T-helper 2 cell (primary cell): ENCODE measurements around the gene PCBP3.

Experiments
- DNase-seq, 5 experiments: peaks; one replicate each; pipeline versions ENCODE4 v3.0.0 to v3.0.0-alpha.2; 2012 to 2022

PCBP3 gene

GRCh38 chr21:45816794-45817193 is 173.3 kb downstream of the PCBP3 start:
- DNase-seq: no peak

- no peak for DNase-seq
Measured at GRCh38 chr21:45817345-45817744, 173.8 kb downstream of the PCBP3 start.

GRCh38 chr21:45818276-45818903 is 174.9 kb downstream of the PCBP3 start:
- peak in 1 of 5 experiments; percentile 94 for DNase-seq

GRCh38 chr21:45818904-45819285 is 175.4 kb downstream of the PCBP3 start:
- DNase-seq: peak in 2 of 5 experiments; percentile 74 to 96

- no peak for DNase-seq
Measured at GRCh38 chr21:45819478-45820170, 176.1 kb downstream of the PCBP3 start.

- DNase-seq: peak; percentile 40 to 81 (median 71)
Measured at GRCh38 chr21:45820171-45821091, 176.9 kb downstream of the PCBP3 start.

GRCh38 chr21:45821315-45821962 is 177.9 kb downstream of the PCBP3 start:
- DNase-seq: peak in 1 of 5 experiments; percentile 17

- DNase-seq: no peak
Measured at GRCh38 chr21:45821998-45822397, 178.5 kb downstream of the PCBP3 start.

- no peak for DNase-seq
Measured at GRCh38 chr21:45822429-45823099, 179.0 kb downstream of the PCBP3 start.

- DNase-seq: no peak
Measured at GRCh38 chr21:45823100-45823681, 179.7 kb downstream of the PCBP3 start.

GRCh38 chr21:45824546-45825215 is 181.2 kb downstream of the PCBP3 start:
- no peak for DNase-seq

- no peak for DNase-seq
Measured at GRCh38 chr21:45825219-45825618, 181.7 kb downstream of the PCBP3 start.

- no peak for DNase-seq
Measured at GRCh38 chr21:45826676-45827301, 183.3 kb downstream of the PCBP3 start.

- DNase-seq: peak in 1 of 5 experiments; percentile 42
Measured at GRCh38 chr21:45827302-45827692, 183.8 kb downstream of the PCBP3 start.

GRCh38 chr21:45827881-45828579 is 184.5 kb downstream of the PCBP3 start:
- no peak for DNase-seq

GRCh38 chr21:45828580-45829570 is 185.3 kb downstream of the PCBP3 start:
- no peak for DNase-seq

GRCh38 chr21:45829668-45830067 is 186.1 kb downstream of the PCBP3 start:
- no peak for DNase-seq

GRCh38 chr21:45830221-45830640 is 186.7 kb downstream of the PCBP3 start:
- no peak for DNase-seq
